Activated T-cell treated with anti-CD3 and anti-CD28 coated beads, Interleukin-2, amount 50 U/mL, for 1 hour (primary cell): ENCODE measurements around the gene TUFM.
"Not testable (repeated sequence)": the region's sequence is repeated elsewhere in the genome, so short reads cannot be mapped to it uniquely, and the experiment has no call there.

Source experiments
- DNase-seq: peaks from one replicate; pipeline ENCODE4 v3.0.0-alpha.2; 2020

The TUFM gene

GRCh38 chr16:28837672-28838557 is 8.2 kb downstream of the TUFM start:
- DNase-seq = no peak

GRCh38 chr16:28836761-28837064 is 9.4 kb downstream of the TUFM start:
- DNase-seq = no peak

- DNase-seq = no peak
These were observed 10.0 kb downstream of the TUFM start for GRCh38 chr16:28835864-28836760.

GRCh38 chr16:28834873-28835863 is 11.0 kb downstream of the TUFM start:
- DNase-seq = no peak

GRCh38 chr16:28834349-28834748 is 11.8 kb downstream of the TUFM start:
- DNase-seq = no peak

- DNase-seq = no peak
These were observed 15.6 kb downstream of the TUFM start for GRCh38 chr16:28830531-28830930.

- DNase-seq = no peak
These were observed 16.4 kb downstream of the TUFM start for GRCh38 chr16:28829747-28830146.

GRCh38 chr16:28826141-28826540 is 20.0 kb downstream of the TUFM start:
- DNase-seq = no peak

- no peak for DNase-seq
These were observed 21.5 kb downstream of the TUFM start for GRCh38 chr16:28824717-28824973.

- peak; percentile 95 for DNase-seq
These were observed 22.1 kb downstream of the TUFM start for GRCh38 chr16:28823873-28824716.

GRCh38 chr16:28823291-28823872 is 22.8 kb downstream of the TUFM start:
- DNase-seq = no peak

- peak; percentile 94 for DNase-seq
These were observed 23.4 kb downstream of the TUFM start, which contains the start of gene ATXN2L for GRCh38 chr16:28822520-28823290. Gene ATXN2L, plus strand, starts transcription at chr16:28822999. Its CDS starts 261 bp downstream, at chr16:28823260.

GRCh38 chr16:28821874-28822519 is 24.2 kb downstream of the TUFM start:
- no peak for DNase-seq

- DNase-seq = not testable (repeated sequence)
These were observed 25.6 kb downstream of the TUFM start for GRCh38 chr16:28820546-28820945.

- DNase-seq = no peak
These were observed 26.1 kb downstream of the TUFM start for GRCh38 chr16:28820016-28820415.

- not testable (repeated sequence) for DNase-seq
These were observed 38.6 kb downstream of the TUFM start for GRCh38 chr16:28807445-28808120.

- DNase-seq = peak; percentile 50
These were observed 43.7 kb downstream of the TUFM start for GRCh38 chr16:28802235-28803019.
